ENCODE data around the gene CD4.

CD4 gene

DNA sequence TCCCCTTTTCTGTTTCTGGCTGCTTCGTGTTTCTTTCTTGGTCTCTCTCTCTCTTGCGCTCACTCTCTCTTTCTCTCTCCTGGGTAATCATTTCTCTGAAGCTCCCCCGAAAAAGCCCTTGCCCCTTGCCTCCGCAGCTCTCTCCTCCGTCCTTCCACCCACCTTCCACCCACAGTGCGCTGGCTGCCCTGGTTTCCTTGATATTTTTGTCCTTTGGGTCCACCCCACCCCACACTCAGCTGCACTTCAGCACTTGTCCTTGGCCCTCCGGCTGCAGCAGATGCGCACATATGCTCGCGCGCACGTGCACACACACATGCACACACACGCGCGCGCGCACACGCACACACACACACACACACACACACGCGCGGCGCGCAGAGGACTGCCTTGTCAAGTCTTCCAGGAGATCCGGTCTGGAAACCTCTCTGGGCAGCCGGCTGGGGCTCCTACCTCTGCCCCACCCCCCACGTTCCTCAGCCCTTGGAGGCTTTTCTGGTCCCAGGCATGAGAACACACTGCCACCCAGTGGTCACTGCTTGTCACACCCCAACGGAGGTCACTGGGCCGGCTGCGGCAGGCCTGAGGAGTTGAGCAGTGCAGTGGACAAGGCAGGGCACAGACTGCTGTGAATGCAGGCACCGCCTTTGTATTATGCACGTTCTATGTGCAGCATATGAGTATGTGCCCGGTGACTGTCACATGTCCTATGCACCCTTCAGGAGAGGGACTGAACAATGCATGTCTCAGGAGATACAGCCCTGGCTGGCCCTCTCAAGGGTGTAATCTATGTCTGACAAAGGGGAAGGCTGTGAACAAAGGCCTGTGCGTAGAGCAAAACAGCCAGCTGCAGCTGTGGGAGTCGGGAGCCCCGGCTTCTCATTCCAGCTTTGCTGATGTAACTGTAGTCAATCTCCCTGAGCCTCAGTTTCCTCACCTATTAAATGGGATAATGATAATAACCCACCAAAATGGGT is 10.5 kb upstream of the CD4 start:
- peak; percentile 40 to 96 (median 84) for DNase-seq

GRCh38 chr12:6779708-6780432 is 9.5 kb upstream of the CD4 start:
- peak in 1 of 14 donors; percentile 14 for DNase-seq

GRCh38 chr12:6780573-6780972 is 8.8 kb upstream of the CD4 start:
- DNase-seq, result no peak

DNA sequence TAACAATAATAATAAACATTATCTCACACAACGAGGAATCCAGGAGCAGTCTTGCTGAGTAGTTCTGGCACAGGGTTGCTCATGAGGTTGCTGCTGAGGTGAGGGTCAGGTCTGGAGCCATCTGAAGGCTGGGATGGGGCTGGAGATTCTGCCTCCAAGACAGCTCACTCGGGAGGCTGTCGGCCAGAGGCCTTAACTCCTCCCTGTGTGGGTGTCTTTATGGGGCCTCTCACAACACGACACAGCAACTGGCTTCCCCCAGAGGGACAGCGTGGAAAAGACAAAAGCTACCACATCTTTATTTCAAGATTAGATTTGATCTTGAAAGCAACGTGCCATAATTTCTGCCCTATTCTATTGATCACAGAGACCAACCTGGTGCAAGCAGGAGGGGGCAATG is 7.2 kb upstream of the CD4 start:
- no peak for DNase-seq

DNA sequence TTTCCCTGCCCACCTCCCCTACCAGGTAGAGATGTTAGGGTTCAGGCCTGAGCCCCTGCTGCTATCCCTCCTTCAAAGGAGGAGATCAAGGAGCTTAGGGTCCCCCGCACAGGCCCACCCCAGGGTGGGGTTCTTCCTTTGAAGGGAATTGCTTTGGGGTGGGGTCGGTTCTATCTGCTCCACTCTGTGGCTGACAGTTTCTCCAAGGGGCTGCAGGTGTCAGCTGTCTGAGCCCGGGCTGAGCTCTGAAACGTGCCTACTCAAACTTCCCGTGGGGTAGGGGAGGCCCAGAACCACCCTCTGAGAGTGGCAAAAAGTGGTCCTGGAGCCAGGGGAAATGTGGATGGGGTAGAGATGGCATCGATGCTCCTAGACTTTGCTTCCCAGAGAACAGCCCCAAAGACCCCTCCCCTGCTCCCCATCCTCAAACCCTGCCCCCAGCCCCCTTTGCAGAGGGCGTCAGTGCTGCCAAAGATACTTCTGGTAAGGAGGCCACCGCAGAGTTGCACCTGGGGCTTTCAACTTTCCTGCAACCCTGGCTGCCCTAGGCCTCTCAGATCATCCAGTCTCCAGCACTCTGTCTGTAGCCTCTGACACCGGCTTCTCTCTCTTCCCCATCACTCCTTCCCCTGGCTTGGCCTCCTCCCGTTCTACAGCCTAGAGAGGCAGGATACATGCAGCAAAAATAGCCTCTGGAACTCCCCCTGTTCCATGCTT is 6.3 kb upstream of the CD4 start:
- no peak for DNase-seq

GRCh38 chr12:6783828-6784227 is 5.5 kb upstream of the CD4 start:
- DNase-seq, result no peak

DNA sequence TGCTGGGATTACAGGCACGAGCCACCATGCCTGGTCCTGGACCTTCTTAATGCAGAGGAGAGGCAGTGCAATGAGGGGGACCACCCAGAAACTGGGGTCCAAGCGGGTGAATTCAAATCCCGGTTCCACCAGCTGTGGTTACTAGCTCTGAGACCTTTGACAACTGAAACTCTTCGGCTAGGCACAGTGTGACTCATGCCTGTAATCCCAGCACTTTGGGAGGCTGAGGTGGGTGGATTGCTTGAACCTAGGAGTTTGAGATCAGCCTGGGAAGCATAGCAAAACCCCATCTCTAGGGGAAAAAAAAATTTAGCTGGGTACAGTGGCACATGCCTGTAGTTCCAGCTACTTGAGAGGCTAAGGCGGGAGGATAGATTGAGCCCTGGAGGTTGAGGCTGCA is 5.0 kb upstream of the CD4 start:
- no peak for DNase-seq

- DNase-seq, result no peak
These were observed 4.6 kb upstream of the CD4 start for GRCh38 chr12:6784761-6785160.

DNA sequence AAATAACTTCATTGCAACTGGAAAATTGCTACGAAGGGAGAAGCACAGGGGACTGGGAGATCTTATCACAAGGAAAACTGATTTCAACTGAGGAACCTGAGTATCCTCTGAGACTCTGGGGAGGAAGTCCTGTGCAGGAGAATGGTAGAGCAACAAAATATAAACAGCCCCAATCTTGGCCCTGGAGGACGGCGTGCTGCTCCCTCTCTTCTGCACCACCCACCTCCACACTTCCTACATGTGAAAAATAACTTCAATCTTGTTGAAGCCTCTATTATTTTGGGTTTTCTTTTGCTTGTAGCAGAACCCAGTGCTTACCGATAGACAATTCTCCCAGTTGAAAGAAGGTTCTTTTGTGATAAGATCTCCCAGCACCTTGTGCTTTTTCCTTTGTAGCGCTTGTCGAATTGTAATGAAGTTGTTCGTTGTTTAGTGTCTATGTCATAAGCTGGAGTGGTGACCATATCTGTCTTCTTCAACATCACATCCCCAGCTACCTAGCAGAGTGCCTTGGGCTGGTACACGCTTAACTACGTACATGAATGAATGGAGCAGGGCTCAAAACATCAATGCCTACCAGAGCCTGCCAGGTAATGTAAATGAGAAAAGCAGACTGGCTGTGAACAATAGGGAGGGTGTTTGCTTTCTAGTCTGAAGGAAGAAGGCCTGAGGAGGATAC is 2.8 kb upstream of the CD4 start:
- no peak for DNase-seq

GRCh38 chr12:6787309-6787708 is 2.0 kb upstream of the CD4 start:
- DNase-seq, result no peak

DNA sequence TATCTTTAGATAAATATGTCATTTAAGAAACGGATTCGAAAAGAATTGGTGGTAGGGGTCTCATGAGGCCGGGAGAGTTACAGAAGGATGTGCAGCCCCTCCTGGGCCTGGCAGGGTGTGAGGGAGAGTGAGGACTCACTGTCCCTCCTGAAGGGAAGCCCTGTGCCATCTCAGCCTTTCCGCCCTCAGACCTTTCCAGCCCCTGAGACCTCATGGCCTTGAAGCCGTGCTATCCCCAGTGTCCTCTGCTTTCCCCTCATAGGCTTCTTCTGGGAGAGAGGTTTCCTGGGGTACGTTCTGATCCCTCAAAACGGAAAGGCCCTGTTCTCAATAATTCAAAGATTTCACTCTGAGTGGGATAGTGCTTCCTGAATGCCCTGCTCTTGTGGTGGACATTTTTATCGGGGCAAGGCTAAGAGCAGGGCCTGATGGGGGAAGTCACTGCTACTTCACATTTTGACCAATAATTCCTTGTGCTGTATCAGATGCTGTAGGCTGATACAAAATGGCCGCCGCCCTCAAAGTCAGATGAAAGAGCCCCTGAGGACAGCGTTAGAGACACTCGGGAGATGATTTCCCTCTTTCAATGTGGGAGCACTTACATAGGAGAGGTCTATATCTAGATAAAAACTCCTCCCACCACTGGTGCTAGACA is 1.3 kb downstream of the CD4 start:
- no peak for DNase-seq

DNA sequence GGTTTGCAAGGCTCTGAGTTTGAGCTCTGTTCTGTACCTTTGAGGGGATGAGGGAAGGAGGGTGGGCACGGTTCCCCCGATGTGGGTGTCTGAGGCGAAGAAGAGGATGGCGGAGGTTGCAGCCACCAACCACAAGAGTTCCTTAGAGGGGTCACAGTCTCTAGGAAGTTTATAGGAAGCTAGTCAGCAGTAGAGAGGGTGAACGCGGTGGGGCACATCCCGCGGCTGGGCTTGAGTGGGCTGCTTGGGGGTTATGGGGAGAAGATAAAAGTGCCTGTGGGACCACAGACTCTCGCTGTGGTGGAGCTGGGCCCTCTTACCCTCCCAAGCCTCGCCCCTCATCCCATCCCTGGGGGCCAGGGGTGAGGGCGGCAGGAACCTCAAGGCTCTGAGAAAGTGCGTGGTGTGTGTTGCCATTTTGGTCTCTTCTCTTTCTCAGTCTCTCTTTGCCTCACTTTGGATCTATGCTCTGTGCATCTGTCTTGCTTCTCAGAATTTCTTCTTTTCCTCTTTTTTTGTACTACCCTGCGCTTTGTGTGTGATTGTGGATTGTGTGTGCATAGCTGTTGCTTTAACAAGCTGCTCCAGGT is 2.7 kb downstream of the CD4 start:
- no peak for DNase-seq

DNA sequence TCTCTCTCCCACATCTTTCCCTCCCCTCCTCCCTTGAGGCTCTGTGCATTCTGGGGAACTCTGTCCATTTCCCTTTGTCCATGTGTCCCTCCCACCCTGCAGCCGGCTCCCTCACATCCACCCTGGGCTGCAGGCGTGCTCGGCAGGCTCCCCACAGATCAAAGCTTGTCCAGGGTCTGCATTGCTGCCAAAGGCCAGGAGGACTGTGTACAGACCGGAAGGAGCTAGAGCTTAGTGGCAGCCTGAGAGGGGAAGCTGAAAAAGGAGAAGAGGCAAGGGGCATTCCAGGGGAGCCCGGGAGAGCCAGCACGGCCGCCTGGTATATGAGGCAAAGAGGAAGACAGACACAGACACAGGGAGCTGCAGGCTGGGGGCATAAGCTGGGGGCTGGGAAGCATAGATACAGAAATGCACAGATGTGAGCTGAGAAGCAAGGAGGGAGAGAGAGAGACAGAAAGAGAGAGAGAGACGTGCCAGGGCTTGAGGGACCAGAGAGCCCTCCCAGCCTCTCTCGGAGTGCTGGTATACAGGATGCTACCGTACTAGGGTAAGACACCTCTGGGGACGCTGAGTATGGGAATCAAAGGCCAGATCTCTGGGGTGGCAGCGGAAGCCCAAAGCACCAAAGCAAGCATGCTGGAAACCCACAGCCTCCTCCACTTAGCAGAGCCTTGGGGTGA is 3.3 kb downstream of the CD4 start:
- DNase-seq, result peak in 6 of 14 donors; percentile 17 to 40 (median 24)

DNA sequence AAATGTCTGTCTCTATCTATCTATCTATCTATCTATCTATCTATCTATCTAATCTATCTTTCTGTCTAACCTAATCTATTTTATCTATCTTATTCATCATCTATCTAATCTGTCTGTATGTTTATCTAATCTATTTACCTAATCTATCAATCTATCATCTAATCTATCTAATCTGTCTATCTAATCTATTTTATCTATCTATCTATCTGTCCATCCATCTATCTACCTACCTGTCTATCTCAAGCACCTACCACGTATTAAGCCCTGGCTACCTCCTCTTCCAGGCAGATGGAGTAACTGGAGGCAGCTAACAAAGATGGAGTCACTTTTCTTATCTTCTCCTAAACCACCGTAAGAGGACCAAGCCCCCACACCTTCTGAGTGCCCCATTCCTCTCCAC is 5.8 kb downstream of the CD4 start:
- no peak for DNase-seq

DNA sequence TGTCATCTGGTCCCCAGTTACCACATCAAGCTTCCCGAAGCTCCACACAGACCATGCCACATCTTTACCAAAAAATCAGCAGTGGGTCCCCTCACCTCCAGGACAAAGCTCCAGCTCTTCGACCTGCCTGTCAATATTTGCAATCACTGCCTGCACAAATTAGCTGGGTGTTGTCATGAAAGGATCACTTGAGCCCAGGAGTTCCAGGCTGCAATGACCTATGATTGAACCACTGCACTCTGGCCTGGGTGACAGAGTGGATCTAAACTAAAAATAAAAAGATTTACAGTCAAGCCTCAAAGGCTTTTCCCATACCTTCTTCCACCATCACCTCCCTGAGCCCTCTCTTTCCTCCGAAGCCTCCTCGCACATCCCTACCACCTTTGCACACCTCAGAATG is 7.2 kb downstream of the CD4 start:
- no peak for DNase-seq

DNA sequence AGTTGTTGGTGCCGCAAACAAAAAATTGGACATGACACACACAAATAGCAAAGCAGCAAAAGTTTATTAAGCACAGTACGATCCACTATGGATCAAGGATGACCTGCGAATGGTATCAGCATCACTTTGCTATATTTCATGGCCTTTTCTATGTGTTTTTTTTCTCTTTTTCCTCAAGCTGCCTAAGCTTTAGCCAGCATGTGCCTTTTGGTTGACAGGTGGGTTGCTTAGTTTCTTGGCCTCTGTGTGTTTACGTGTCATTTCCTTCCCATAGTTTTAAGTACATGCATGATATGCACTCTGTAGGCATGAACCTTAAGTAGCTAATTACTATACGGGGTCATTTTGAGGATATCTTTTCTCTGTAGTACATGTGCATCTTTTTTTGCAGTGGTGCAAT is 9.8 kb downstream of the CD4 start:
- DNase-seq, result no peak

GRCh38 chr12:6807170-6807569 is 17.8 kb downstream of the CD4 start:
- DNase-seq, result no peak

DNA sequence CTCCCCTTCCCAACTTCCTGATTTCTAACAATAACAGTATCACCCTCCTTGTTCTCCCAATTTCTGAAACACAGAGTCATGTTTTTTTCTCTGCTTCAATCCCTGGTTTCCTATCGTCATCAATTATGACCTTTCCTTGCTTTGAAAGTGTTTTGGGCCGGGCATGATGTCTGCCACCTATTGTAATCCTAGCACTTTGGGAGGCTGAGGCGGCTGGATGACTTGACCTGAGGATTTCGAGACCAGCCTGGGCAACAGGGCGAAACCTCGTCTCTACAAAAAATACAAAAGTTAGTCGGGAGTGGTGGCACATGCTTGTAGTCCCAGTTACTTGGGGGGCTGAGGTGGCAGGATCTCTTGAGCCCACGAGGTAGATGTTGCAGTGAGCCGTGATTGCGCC is 19.7 kb downstream of the CD4 start:
- no peak for DNase-seq

DNA sequence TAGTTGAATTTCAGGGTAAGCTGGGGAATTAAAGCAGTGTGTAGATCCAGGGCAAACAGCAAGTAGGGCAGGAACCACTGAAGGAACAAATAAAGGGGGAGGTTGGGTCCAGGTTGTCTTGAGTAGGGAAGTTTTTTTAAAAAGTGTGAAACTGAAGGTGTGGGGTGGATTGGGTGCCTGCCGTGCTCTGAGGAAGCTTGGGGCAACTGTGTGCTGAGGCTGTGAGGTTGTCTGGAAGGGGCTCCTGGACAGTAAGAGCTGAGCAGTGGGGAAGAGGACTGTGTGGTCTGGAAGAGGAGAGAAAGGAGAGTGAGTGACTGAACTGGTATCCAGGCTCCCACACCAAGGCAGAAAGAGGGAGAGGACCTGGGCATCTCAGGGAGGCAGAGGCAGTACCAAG is 21.4 kb downstream of the CD4 start:
- DNase-seq, result no peak

GRCh38 chr12:6813363-6813762 is 24.0 kb downstream of the CD4 start:
- no peak for DNase-seq

DNA sequence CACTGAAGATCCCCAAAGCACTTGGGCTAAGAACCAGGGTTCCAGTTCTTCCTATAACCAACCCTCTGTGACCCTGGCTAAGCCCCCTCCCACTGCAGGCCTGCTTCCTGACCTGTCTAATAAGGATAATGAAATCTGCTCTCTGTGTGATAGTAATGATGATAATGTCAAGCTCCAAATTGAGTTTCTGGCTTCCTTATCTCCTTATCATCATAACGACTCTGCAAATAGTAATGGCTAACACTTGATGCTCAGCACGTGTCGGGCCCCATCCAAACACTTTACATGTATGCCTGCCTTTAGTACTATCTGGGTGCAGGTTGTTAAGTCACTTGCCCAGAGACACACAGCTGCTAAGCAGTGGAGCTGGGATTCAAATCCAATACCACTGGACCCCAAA is 27.3 kb downstream of the CD4 start:
- no peak for DNase-seq

All from C1 segment of cervical spinal cord (tissue), 14 donors.